ENCODE measurements around the gene TENT4B.

The TENT4B gene

DNA sequence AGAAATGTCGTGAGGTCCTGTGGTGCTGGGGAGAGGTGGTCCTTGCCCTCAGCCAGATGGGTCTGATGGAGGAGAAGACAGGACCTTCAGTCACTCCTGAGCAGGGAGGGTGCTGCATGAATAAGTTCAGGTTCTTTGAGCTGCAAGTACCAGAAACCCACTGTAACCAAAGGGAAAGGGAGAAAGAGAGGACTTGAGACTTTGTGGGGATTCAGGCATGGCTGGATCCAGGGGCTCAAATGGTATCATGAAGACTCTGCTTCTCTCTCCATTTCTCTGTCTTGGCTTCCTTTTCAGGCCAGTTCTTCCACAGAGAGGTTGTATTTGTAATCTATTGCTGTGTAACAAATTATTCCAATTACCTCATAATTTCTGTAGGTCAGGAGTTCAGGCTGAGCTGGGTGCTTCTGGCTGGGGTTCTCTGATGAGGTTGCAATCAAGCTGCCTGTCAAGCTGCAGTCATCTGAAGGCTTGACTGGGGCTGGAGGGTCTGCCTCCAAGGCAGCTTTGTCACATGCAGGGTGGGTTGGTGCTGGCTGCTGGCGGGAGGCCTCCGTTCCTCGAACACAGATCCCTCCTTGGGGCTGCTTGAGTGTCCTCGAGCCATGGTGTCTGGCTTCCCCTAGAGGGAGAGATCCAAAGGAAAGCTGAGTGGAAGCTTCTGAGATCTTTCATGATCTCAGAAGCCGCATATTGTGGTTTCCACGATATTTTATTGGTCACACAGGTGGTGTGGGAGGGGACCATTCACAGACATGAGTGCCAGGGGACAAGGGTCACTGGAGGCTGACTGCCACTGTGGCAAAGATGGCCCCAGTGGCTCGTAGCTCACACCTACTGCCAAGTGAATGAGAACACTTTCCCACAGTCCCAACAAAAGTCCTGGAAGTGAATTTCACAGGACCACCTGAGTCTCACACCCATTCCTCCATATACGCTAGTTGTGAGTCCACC is 107.4 kb downstream of the TENT4B start:
- no peak for DNase-seq

DNA sequence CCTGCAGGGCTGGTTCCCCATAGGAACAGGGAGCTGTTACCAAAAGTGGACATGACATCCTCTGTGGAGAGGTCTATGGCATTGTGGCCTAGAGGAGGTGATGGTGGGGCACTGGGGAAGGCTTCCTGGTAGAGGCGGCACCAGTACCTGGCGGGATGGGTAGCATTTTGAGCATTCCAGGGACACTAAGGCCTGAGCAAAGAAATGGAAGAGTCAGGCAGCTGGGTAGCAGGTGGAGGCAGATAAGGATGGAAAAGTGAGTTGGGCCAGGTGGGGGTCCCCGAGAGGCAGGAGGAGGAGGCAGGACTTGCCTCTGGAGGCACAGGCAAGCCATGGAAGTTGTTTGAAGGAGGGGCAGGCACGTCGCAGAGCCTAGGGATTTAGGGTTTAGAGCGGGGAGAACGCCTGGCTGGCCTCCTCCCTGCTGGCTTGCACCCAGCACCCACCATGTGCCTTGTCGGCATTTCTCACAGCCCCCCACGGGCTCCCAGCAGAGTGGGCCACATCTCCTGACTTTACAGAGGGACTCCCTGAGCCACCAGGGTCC is 108.1 kb downstream of the TENT4B start:
- DNase-seq: no peak

GRCh38 chr16:50261707-50262235 is 108.7 kb downstream of the TENT4B start:
- DNase-seq: peak; percentile 43

- no peak for DNase-seq
These were observed 110.2 kb downstream of the TENT4B start for GRCh38 chr16:50263060-50263909.

DNA sequence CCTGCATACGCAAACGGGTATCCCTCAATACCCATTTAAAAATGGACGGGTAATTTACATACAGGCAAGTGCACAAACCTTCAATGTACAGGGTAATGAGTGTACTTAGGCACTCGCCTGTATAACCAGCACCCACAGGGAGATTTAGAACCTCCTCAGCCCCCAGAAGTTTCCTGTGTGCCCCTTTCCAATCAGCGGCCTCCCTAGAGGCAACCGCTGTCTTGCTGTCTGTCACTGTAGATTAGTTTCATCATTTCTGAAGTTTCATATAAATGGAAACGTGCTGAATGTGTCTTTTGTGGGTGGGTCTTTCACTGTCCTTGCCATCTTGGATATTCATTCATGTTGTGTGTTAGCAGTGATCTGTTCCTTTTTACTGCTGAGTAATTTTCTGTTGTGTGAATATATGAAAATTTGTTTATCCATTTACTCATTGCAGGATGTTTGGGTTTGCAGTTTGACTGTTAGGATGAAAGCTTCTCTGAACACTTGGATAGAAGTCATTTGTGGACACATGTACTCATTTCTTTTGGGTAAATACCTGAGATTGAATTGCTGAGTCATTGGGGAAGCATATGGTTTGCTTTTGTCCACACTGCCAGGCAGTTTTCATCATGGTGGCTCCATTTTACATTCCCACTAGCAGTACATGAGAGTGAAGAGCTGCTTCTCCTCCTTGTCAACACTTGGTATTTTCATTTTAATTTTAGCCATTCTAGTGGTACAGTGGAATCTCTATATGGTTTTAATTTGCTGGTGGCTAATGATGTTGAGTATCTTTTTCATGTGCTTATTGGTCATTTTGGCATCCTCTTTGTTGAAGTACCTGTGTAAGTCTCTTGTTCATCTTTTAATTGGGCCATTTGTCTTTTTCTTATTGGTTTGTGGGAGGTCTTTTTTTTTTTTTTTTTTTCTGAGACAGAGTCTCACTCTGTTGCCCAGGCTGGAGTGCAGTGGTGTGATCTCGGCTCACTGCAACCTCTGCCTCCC is 111.1 kb downstream of the TENT4B start:
- peak; percentile 53 for DNase-seq

- DNase-seq: peak; percentile 51
These were observed 112.2 kb downstream of the TENT4B start for GRCh38 chr16:50265260-50265659.

DNA sequence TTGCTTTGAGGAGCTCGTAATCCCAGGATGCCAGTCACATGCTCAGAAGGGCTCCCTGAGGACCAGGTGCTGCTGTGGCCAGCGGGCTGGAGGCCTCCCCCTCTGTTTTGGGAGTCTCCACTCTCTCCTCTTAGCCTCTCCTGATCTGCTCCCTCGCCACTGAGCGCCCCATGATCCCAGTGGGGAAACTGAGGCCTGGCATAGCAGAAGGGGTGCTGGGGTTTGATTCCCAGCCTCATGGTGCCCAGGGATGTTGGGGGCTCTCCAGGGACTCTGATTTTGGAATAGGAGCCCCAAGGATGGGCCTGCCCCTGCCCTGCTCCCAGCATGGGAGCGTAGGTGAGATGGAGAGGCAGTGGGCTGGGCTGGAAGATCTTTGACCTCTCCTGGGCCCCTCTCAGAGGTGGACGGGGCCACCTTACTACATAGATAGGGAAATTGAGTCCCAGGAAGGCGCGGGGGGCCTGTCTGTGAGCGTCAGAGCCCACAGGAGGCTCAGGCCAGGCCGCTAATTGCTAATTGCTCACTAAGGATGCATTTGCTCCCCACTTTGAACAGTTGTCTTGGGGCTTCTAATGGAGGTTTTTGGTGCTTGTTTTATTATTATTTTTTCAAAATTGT is 112.7 kb downstream of the TENT4B start:
- no peak for DNase-seq

DNA sequence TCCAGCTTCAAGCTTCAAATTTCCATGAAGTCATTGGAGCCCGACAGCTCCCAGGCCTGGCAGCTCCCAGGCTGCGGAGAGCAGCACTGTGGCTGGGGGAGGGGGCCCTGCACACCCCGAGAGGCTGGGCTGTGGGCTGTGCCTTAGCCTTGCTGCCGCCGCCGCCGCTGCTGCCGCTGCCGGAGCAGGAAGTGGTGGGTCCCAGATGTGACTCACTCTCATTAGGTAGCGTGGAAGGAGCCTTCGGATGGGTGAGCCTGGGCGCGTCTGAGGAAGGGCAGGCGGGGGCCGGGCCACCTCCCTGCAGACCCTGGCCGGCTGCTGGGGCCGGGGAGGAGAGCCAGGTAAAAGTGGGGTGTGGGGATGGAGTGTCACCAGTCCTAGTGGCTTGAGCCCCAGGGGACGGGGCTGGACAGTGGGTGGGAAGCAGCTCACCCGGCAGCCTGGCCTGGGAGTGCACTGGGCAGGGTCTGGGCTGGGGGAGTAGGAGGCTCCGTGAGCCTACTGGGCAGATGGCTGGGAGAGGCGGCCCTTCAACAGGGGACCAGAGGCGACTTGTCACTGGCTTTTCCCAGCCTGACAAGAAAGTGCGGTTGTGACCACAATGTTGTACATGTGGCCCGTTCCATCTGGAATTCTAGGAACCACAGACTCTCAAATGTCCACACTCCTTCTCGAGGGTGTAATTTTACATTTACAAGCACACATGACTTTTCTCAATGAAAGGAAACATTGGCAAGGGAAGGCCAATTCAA is 113.4 kb downstream of the TENT4B start, which contains the start of gene ADCY7:
Gene ADCY7 (plus strand): TSS at position 215 of the 755 bp plus-strand sequence. CDS start 21,629 bp downstream, outside the sequence.
- no peak for DNase-seq

DNA sequence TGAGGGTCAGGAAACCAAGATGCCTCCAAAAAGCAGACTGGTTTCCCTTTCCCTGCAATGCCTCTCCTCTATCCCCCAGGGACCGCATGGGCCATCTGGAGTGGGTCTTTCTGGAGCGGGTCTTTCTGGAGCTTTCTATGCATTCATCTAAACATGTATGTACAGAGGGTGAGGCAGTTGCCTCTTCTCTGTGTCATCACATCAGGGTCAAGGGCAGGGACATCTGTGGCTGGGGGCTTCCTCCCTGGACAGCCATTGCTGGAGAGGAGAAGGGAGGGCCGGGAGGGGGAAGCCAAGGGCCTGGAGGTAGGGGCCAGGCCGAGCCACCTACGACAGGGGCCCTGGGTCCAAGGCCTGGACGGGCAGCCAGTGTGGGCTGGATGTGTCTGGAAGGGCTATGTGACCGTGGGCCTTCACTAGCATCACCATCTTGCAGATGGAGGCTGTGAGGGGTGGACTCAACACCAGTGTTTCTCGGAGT is 114.1 kb downstream of the TENT4B start:
- DNase-seq: no peak

GRCh38 chr16:50267651-50268050 is 114.5 kb downstream of the TENT4B start:
- no peak for DNase-seq

DNA sequence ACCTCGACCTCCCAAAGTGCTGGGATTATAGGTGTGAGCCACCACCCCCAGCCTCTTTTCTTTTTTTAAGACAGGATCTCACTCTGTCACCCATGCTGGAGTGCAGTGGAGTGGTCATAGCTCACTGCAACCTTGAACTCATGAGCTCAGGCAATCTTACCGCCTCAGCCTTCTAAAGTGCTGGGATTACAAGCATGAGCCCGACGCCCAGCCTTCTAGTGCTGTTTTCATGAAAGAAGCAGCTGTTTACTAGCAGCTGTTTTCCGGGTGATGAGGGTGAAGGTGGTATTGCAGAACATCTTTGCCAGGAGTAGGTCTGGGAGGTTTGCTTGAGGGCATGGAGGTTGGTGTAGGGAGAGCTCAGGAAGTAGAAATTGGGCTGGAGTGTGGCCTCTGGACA is 115.2 kb downstream of the TENT4B start:
- DNase-seq: no peak

GRCh38 chr16:50269061-50269705 is 116.1 kb downstream of the TENT4B start:
- DNase-seq: no peak

GRCh38 chr16:50269769-50270509 is 116.8 kb downstream of the TENT4B start:
- no peak for DNase-seq

DNA sequence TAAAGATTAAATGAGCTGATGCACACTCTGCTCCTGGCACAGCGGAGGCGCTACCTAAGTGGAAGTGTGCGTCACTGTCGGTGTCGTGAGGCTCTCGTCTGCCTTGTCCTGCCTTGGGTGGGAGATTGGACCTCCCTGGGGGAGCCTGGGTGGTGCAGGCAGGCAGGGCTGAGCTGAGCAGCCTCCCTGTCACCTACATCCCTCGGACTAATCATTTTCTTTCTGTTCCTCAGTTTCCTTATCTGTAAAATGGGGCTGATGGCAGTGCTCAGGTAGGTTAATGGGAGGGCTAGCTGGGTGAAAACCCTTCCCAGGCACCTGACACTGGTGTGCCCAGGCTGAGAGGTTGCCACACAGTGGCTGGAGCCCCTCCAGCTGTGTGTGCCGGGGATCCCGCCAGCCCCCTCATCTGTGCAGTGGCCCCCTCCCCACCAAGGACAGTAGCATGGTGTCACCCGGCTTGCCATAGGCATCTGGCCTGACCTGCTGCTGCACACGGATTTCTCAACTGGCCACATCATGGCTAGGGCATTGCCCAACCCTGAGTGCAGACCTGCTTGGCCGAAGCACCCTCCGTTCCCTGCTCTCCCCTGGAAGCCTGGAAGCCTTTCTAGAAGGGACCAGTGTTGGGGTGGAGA is 117.5 kb downstream of the TENT4B start:
- DNase-seq: no peak

GRCh38 chr16:50271148-50272041 is 118.3 kb downstream of the TENT4B start:
- DNase-seq: no peak

DNA sequence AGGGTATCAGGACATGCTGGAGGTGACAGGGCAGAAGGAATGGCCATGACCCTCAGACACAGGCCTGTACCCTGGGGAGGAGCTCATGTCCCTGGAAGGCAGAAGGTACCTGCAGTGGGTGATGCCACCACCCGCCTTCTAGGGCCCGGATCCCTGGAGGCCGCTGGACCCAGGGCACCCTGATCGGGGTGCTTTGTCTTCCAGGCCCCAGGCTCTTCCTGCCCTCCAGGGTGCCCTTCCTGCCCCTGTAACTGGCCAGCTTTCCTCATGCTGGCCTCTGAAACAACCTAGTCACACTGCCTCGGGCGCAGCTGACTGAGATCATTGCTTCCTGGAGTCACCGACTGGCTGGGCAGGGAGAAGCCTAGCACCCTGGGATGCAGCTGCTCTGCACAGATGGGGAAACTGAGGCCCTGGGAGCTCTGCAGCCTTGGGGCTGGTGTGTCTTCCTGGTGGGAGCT is 119.0 kb downstream of the TENT4B start:
- DNase-seq: no peak

DNA sequence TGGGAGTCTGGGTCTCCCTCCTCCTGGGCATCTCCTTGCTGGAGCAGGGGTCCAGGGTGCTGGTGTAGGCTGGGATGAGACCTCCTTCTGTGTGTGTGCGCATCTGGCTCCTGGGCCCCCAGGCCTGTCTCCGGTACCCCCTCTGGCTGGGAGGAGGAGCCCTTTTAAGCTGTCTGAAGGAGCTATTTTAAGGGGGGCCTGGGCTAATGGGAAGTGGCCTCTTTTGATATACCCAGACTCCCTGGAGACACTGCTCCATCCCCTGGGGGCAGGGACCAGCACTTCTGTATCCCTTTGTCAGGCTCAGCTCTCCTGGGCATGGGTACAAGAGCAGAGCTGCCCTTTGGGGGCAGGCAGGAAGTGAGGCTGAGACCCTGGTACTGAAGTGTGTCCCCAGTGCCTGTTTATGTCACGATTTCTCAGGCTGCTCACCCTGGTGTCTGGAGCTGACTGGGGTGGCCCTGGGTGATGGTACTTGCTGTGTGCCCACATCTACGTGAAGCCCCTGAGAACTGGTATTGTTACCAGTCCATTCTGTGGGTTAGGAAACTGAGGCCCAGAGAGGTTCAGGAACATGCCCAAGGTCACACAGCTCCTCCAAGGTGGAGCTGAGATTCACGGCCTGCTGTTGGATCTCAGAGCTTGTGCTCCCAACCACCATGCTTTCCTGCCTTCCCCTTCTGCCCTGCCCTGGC is 119.7 kb downstream of the TENT4B start:
- no peak for DNase-seq

Data from NCI-H774 (cell line).